K562 (cell line): Measurements from ENCODE around the gene OR2V1. TPM values are rescaled to one million over a fixed set of nuclear protein-coding genes. Genes with fewer than 3 reads are reported as not detected.

Source experiments
- IRF9 ChIP-seq: fragments of 450-650 bp; IDR thresholded peaks from 2 replicates; pipeline ENCODE4 v1.6.1; 2016; ENCODE audit warnings: missing biosample characterization, missing genetic modification characterization
- KDM1A ChIP-seq, 2 experiments: fragments of 450-650 bp; IDR thresholded peaks; 2 replicates each; pipeline ENCODE4 v1.6.1; 2016; ENCODE audit warnings: mild to moderate bottlenecking in 2 of 2
- MGA ChIP-seq: fragments of 450-650 bp; IDR thresholded peaks from 2 replicates; pipeline ENCODE4 v1.6.1; 2016; ENCODE audit warnings: mild to moderate bottlenecking, moderate library complexity
- SIX5 ChIP-seq, 2 experiments: IDR thresholded peaks; 2 replicates each; pipeline ENCODE4 v1.6.1; 2011; ENCODE audit warnings: low read length in 2 of 2, borderline replicate concordance in 1 of 2, low read depth in 1 of 2, mild to moderate bottlenecking in 1 of 2, moderate library complexity in 1 of 2; ENCODE audit not compliant: insufficient read depth in 1 of 2
- TCF7L2 ChIP-seq: fragments of 150-350 bp; IDR thresholded peaks from 2 replicates; pipeline ENCODE4 v1.6.1; 2016; ENCODE audit warnings: low read depth, mild to moderate bottlenecking, low read length, moderate library complexity
- ZBTB12 ChIP-seq: fragments of 250-450 bp; sonication (Bioruptor Pico); IDR thresholded peaks from 2 replicates; pipeline ENCODE4 v1.4.0; 2020
- ZNF586 ChIP-seq: fragments of 450-650 bp; formaldehyde crosslinking; conservative IDR thresholded peaks from 2 replicates; pipeline ENCODE4 v1.4.0; 2020; ENCODE audit warnings: mild to moderate bottlenecking, moderate library complexity
- polyA plus RNA-seq, 8 experiments: library from polyadenylated mRNA; depleted of rRNA in 4 of 8; stranded (reverse) in 5 of 8; unstranded in 3 of 8; fragments of >200 nt; fragmentation: Nextera tagmentation in 2 of 8; fragmentation: Illumina TruSeq in 1 of 8; extraction: Ambion mirVana in 2 of 8; extraction: Trizol in 1 of 8; gene quantifications; 2 replicates each; pipeline versions ENCODE4 v1.2.1 to v1.2.3, GENCODE V29; 2011 to 2014; ENCODE audit warnings: inconsistent platforms in 1 of 8, missing spikeins in 1 of 8
- total RNA-seq, 7 experiments: library from RNA; depleted of rRNA in 6 of 7; stranded (reverse); fragments of >200 nt in 6 of 7; fragmentation: Illumina TruSeq in 2 of 7; extraction: Trizol in 2 of 7; gene quantifications; 2 replicates each; pipeline versions ENCODE4 v1.2.1 to v1.2.3, GENCODE V29; 2011 to 2021; ENCODE audit warnings: low replicate concordance in 1 of 7
- TF ChIP-seq, protein P1 (sequence below): sonication (generic); formaldehyde crosslinking; IDR thresholded peaks from 2 replicates; pipeline ENCODE4 v1.8.0; 2022; ENCODE audit warnings: mild to moderate bottlenecking, missing genetic modification reagents
- TF ChIP-seq, protein P2 (sequence below): fragments of 450-650 bp; formaldehyde crosslinking; IDR thresholded peaks from 2 replicates; pipeline ENCODE4 v1.4.0; 2020; ENCODE audit warnings: mild to moderate bottlenecking, moderate library complexity

OR2V1 gene
- total and polyA plus RNA-seq, 9 of the 15 experiments (the other 6 are each of a cell fraction or from before 2014, with no cell fraction given) = 0.04 to 0.28 (median 0.15) TPM; not detected in 5

GRCh38 chr5:181173420-181174342, 42.7 kb upstream of the OR2V1 start (continued):
- TF ChIP-seq MGA (peak; percentile 67), KDM1A (IDR thresholded peaks at IDR 0.05) (peak; percentile 49 to 62; a peak in 2 of 4 replicates), SIX5 (IDR thresholded peaks at IDR 0.05; ENCODE audit: borderline replicate concordance in 1 of 2, insufficient read depth in 1 of 2, low read depth in 1 of 2, low read length in 2 of 2) (no peak), IRF9 (tag) (no peak), ZNF586 (CRISPR knock-in tag) (no peak), ZBTB12 (CRISPR knock-in tag) (no peak), TCF7L2 (no peak)
- TF ChIP-seq, protein P1, sequence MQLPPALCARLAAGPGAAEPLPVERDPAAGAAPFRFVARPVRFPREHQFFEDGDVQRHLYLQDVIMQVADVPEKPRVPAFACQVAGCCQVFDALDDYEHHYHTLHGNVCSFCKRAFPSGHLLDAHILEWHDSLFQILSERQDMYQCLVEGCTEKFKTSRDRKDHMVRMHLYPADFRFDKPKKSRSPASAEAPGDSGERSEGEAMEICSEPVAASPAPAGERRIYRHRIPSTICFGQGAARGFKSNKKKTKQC (CRISPR knock-in tag) = 0 out of 2 replicates have a peak, but pooled peaks have one; percentile 52
- TF ChIP-seq, protein P2, sequence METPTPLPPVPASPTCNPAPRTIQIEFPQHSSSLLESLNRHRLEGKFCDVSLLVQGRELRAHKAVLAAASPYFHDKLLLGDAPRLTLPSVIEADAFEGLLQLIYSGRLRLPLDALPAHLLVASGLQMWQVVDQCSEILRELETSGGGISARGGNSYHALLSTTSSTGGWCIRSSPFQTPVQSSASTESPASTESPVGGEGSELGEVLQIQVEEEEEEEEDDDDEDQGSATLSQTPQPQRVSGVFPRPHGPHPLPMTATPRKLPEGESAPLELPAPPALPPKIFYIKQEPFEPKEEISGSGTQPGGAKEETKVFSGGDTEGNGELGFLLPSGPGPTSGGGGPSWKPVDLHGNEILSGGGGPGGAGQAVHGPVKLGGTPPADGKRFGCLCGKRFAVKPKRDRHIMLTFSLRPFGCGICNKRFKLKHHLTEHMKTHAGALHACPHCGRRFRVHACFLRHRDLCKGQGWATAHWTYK (CRISPR knock-in tag) = no peak
